CD14-positive monocyte (primary cell): ENCODE data around the gene NOX3. TPM values are rescaled to one million over a fixed set of nuclear protein-coding genes. Genes with fewer than 3 reads are reported as not detected.

Source experiments
- DNase-seq, 3 donors: peaks; one replicate each; pipeline ENCODE4 v3.0.0-alpha.2; 2011 to 2022
- H2AFZ ChIP-seq: 2 replicates; pipeline ENCODE4 v1.6.0; 2012; ENCODE audit warnings: mild to moderate bottlenecking, low read depth, low read length, inconsistent platforms; ENCODE audit not compliant: insufficient read depth, poor library complexity, severe bottlenecking
- H3K27ac ChIP-seq, 2 donors: 1 replicate in 1 of 2; 2 replicates in 1 of 2; pipeline ENCODE4 v1.5.1; 2012 to 2013; ENCODE audit warnings: low read length in 2 of 2, control low read depth in 1 of 2, inconsistent platforms in 1 of 2, low read depth in 1 of 2, mild to moderate bottlenecking in 1 of 2
- H3K27me3 ChIP-seq, 2 donors: one replicate each; pipeline versions ENCODE4 v1.6.0 to v1.6.1; 2011 to 2013; ENCODE audit warnings: low read length in 2 of 2; ENCODE audit not compliant: control insufficient read depth in 2 of 2, insufficient read depth in 2 of 2
- H3K36me3 ChIP-seq, 2 donors: replicated peaks in 1 of 2; 1 replicate in 1 of 2; 2 replicates in 1 of 2; pipeline versions ENCODE4 v1.5.1 to v1.6.1; 2012 to 2013; ENCODE audit warnings: low read length in 2 of 2, control low read depth in 1 of 2, inconsistent platforms in 1 of 2, mild to moderate bottlenecking in 1 of 2; ENCODE audit not compliant: insufficient read depth in 2 of 2, control insufficient read depth in 1 of 2
- H3K4me1 ChIP-seq, 2 donors: 1 replicate in 1 of 2; 2 replicates in 1 of 2; pipeline versions ENCODE4 v1.5.1 to v1.6.1; 2012 to 2013; ENCODE audit warnings: low read length in 2 of 2, control low read depth in 1 of 2, inconsistent platforms in 1 of 2, mild to moderate bottlenecking in 1 of 2, moderate library complexity in 1 of 2; ENCODE audit not compliant: insufficient read depth in 2 of 2, control insufficient read depth in 1 of 2
- H3K4me2 ChIP-seq: replicated peaks from 2 replicates; pipeline ENCODE3; 2012; ENCODE audit warnings: low read length, moderate library complexity, mild to moderate bottlenecking; ENCODE audit not compliant: poor library complexity, severe bottlenecking; ENCODE audit errors: extremely low read depth
- H3K4me3 ChIP-seq, 3 experiments: fragments of 200-600 bp in 1 of 3; sonication (generic) in 1 of 3; replicated peaks in 1 of 3; 1 replicate in 2 of 3; 2 replicates in 1 of 3; pipeline ENCODE4 v1.5.1; 2011 to 2013; ENCODE audit warnings: low read length in 3 of 3, mild to moderate bottlenecking in 3 of 3, control low read depth in 2 of 3, low read depth in 2 of 3, inconsistent platforms in 1 of 3, moderate library complexity in 1 of 3
- H3K79me2 ChIP-seq: 2 replicates; pipeline ENCODE4 v1.6.0; 2012; ENCODE audit warnings: mild to moderate bottlenecking, control low read depth, inconsistent platforms, low read length, moderate library complexity; ENCODE audit not compliant: insufficient read depth
- H3K9ac ChIP-seq: 2 replicates; pipeline ENCODE4 v1.6.0; 2017; ENCODE audit warnings: low read length, mild to moderate bottlenecking; ENCODE audit not compliant: insufficient read depth, poor library complexity, severe bottlenecking
- H3K9me3 ChIP-seq, 2 donors: replicated peaks in 1 of 2; 1 replicate in 1 of 2; 2 replicates in 1 of 2; pipeline versions ENCODE4 v1.5.1 to v1.6.1; 2012 to 2013; ENCODE audit warnings: low read length in 2 of 2, control low read depth in 1 of 2; ENCODE audit not compliant: control insufficient read depth in 1 of 2, insufficient read depth in 1 of 2
- H4K20me1 ChIP-seq: 2 replicates; pipeline ENCODE4 v1.6.0; 2012; ENCODE audit warnings: mild to moderate bottlenecking, low read length, control low read depth, moderate library complexity; ENCODE audit not compliant: insufficient read depth
- H3K27ac Mint-ChIP-seq, 7 donors: one replicate each; pipeline ENCODE4 v1.8.0; 2020; ENCODE audit warnings: mild to moderate bottlenecking in 7 of 7, mixed read lengths in 7 of 7, moderate library complexity in 6 of 7, inconsistent platforms in 2 of 7
- H3K27me3 Mint-ChIP-seq, 3 donors: one replicate each; pipeline ENCODE4 v1.8.0; 2021 to 2022; ENCODE audit warnings: low read depth in 3 of 3, mild to moderate bottlenecking in 3 of 3, mixed read lengths in 3 of 3, moderate library complexity in 3 of 3, inconsistent platforms in 1 of 3
- H3K36me3 Mint-ChIP-seq, 2 donors: one replicate each; pipeline ENCODE4 v1.8.0; 2020; ENCODE audit warnings: mixed read lengths in 2 of 2, inconsistent platforms in 1 of 2, mild to moderate bottlenecking in 1 of 2
- H3K4me1 Mint-ChIP-seq: one replicate; pipeline ENCODE4 v1.8.0; 2020; ENCODE audit warnings: mild to moderate bottlenecking, mixed read lengths
- H3K4me3 Mint-ChIP-seq, 2 donors: one replicate each; pipeline ENCODE4 v1.8.0; 2020; ENCODE audit warnings: mild to moderate bottlenecking in 2 of 2, mixed read lengths in 2 of 2, moderate library complexity in 1 of 2
- H3K9me3 Mint-ChIP-seq, 7 donors: one replicate each; pipeline ENCODE4 v1.8.0; 2020 to 2022; ENCODE audit warnings: mixed read lengths in 7 of 7, mild to moderate bottlenecking in 6 of 7, moderate library complexity in 6 of 7, inconsistent platforms in 2 of 7
- CTCF ChIP-seq: fragments of 200-600 bp; IDR thresholded peaks from one replicate; pipeline ENCODE4 v1.8.0; 2022; ENCODE audit warnings: antibody characterized with exemption, mild to moderate bottlenecking
- WGBS: methylation state at CpG from one replicate; pipeline ENCODE4 v1.1.5; 2013; ENCODE audit warnings: missing lambda C conversion rate; ENCODE audit not compliant: insufficient coverage; 5-methylcytosine and 5-hydroxymethylcytosine counted together
- intact Hi-C, 2 donors: fragments of 100-400 bp; cut with micrococcal nuclease; formaldehyde crosslinking; loops; one replicate each; pipeline versions ENCODE4 v1.15.0 to v1.15.1; 2023
- polyA plus RNA-seq, 3 donors: library from polyadenylated mRNA; depleted of rRNA in 1 of 3; unstranded in 2 of 3; stranded (reverse) in 1 of 3; fragments of 300-500 nt in 2 of 3; fragments of >200 nt in 1 of 3; fragmentation: Illumina TruSeq in 2 of 3; gene quantifications; 1 replicate in 2 of 3; 2 replicates in 1 of 3; pipeline ENCODE4 v1.2.3, GENCODE V29; 2012 to 2021

NOX3 gene
- polyA plus RNA-seq, 3 donors: not detected

- no peak overlapping the region for H3K4me3 Mint-ChIP-seq
- no peaks in the 10 kb centered on the region for H3K79me2 ChIP-seq
- no peaks in the 10 kb centered on the region for H3K9me3 Mint-ChIP-seq
- no peaks in the 10 kb centered on the region for H3K36me3 Mint-ChIP-seq
- no peak for TF ChIP-seq CTCF
- no peak overlapping the region for H3K4me2 ChIP-seq
- H3K36me3 ChIP-seq: no peaks in the 10 kb centered on the region
- H3K27me3 ChIP-seq: no peaks in the 10 kb centered on the region
- no peak overlapping the region for H3K4me3 ChIP-seq
- no peaks in the 10 kb centered on the region for H3K9me3 ChIP-seq
- no peaks in the 10 kb centered on the region for H3K4me1 ChIP-seq
- DNase-seq: no peak
- H3K27ac Mint-ChIP-seq: no peak overlapping the region
- H3K27me3 Mint-ChIP-seq: peaks cover 5 to 8% (median 6%) of the 10 kb centered on the region in 3 donors
- intact Hi-C loops: no loop called here
- no peak overlapping the region for H3K27ac ChIP-seq
- H2AFZ ChIP-seq: no peak overlapping the region
- no peak overlapping the region for H3K9ac ChIP-seq
- no CpG with 5 or more reads among the region's 2 CpGs for WGBS
- peaks cover 6% of the 10 kb centered on the region for H3K4me1 Mint-ChIP-seq
- no peaks in the 10 kb centered on the region for H4K20me1 ChIP-seq
Measured at GRCh38 chr6:155450240-155450581, 5.4 kb downstream of the NOX3 start.

- no peak for DNase-seq
- Histone ChIP-seq H3K4me1 (no peaks in the 10 kb centered on the region), H3K27ac (no peak overlapping the region), H3K79me2 (no peaks in the 10 kb centered on the region), H3K9me3 (no peaks in the 10 kb centered on the region), H3K9ac (no peak overlapping the region), H3K4me3 (no peak overlapping the region), H4K20me1 (no peaks in the 10 kb centered on the region), H3K36me3 (no peaks in the 10 kb centered on the region), H2AFZ (no peak overlapping the region), H3K27me3 (no peaks in the 10 kb centered on the region), H3K4me2 (no peak overlapping the region)
- H3K9me3 Mint-ChIP-seq: no peaks in the 10 kb centered on the region
- WGBS: 93% methylated on average over 4 of the region's 14 CpGs
- intact Hi-C loops: no loop called here
- H3K4me3 Mint-ChIP-seq: no peak overlapping the region
- peaks cover 5 to 8% (median 6%) of the 10 kb centered on the region in 3 donors for H3K27me3 Mint-ChIP-seq
- H3K27ac Mint-ChIP-seq: no peak overlapping the region
- no peak for TF ChIP-seq CTCF
- H3K4me1 Mint-ChIP-seq: peaks cover 2% of the 10 kb centered on the region
- H3K36me3 Mint-ChIP-seq: no peaks in the 10 kb centered on the region
Measured at GRCh38 chr6:155449450-155450239, 6.0 kb downstream of the NOX3 start.
